K562 (cell line): ENCODE data around the gene FGF14. TPM values are rescaled to one million over a fixed set of nuclear protein-coding genes. Genes with fewer than 3 reads are reported as not detected.

Experiments used
- KDM5B ChIP-seq: fragments of 200-600 bp; sonication (generic); IDR thresholded peaks from 2 replicates; pipeline ENCODE4 v1.6.1; 2012; ENCODE audit warnings: low read depth, mild to moderate bottlenecking, moderate library complexity, low read length, control low read depth, inconsistent platforms; ENCODE audit not compliant: insufficient replicate concordance
- ZBTB49 ChIP-seq: sonication (generic); formaldehyde crosslinking; IDR thresholded peaks from 2 replicates; pipeline ENCODE4 v1.8.0; 2022; ENCODE audit warnings: missing genetic modification reagents, mild to moderate bottlenecking, borderline replicate concordance
- ZFPM2 ChIP-seq: fragments of 250-450 bp; sonication (Bioruptor Pico); IDR thresholded peaks from 2 replicates; pipeline ENCODE4 v1.5.1; 2022; ENCODE audit warnings: mild to moderate bottlenecking
- polyA plus RNA-seq, 8 experiments: library from polyadenylated mRNA; depleted of rRNA in 4 of 8; stranded (reverse) in 5 of 8; unstranded in 3 of 8; fragments of >200 nt; fragmentation: Nextera tagmentation in 2 of 8; fragmentation: Illumina TruSeq in 1 of 8; extraction: Ambion mirVana in 2 of 8; extraction: Trizol in 1 of 8; gene quantifications; 2 replicates each; pipeline versions ENCODE4 v1.2.1 to v1.2.3, GENCODE V29; 2011 to 2014; ENCODE audit warnings: inconsistent platforms in 1 of 8, missing spikeins in 1 of 8
- total RNA-seq, 7 experiments: library from RNA; depleted of rRNA in 6 of 7; stranded (reverse); fragments of >200 nt in 6 of 7; fragmentation: Illumina TruSeq in 2 of 7; extraction: Trizol in 2 of 7; gene quantifications; 2 replicates each; pipeline versions ENCODE4 v1.2.1 to v1.2.3, GENCODE V29; 2011 to 2021; ENCODE audit warnings: low replicate concordance in 1 of 7
- TF ChIP-seq, protein P1 (sequence below): sonication (generic); formaldehyde crosslinking; IDR thresholded peaks from 2 replicates; pipeline ENCODE4 v1.8.1; 2023; ENCODE audit warnings: mild to moderate bottlenecking, missing genetic modification reagents
- TF ChIP-seq, protein P2 (sequence below): IDR thresholded peaks from 3 replicates; pipeline ENCODE4 v1.6.1; 2011; ENCODE audit warnings: borderline replicate concordance, mild to moderate bottlenecking, moderate library complexity; ENCODE audit not compliant: insufficient read length; ENCODE audit errors: extremely low read depth

FGF14 gene
- total and polyA plus RNA-seq, 9 of the 15 experiments (the other 6 are each of a cell fraction or from before 2014, with no cell fraction given): not detected

DNA sequence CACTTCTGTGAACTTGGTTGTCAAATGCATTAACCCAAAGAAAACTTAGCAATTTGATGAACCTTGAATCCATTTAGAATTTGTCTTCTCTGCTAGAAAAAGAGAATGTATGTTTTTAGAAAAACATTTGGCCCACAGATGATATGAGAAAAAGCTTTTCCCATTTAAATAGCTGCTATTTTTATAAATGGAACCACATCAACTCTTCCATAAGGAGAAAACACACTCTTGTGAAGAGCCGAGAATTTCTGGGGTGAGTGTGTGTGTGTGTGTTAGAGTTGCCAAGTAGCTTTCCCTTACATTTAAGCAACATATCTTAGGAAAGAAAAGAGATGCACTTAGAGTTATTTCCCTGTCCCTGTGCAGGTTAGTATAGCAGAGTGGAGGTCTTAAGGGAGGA lies 626.6 kb downstream of the FGF14 start (continued):
- TF ChIP-seq, protein P1, sequence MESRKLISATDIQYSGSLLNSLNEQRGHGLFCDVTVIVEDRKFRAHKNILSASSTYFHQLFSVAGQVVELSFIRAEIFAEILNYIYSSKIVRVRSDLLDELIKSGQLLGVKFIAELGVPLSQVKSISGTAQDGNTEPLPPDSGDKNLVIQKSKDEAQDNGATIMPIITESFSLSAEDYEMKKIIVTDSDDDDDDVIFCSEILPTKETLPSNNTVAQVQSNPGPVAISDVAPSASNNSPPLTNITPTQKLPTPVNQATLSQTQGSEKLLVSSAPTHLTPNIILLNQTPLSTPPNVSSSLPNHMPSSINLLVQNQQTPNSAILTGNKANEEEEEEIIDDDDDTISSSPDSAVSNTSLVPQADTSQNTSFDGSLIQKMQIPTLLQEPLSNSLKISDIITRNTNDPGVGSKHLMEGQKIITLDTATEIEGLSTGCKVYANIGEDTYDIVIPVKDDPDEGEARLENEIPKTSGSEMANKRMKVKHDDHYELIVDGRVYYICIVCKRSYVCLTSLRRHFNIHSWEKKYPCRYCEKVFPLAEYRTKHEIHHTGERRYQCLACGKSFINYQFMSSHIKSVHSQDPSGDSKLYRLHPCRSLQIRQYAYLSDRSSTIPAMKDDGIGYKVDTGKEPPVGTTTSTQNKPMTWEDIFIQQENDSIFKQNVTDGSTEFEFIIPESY (CRISPR knock-in tag): no peak
- TF ChIP-seq KDM5B (no peak), ZBTB49 (CRISPR knock-in tag) (no peak), ZFPM2 (CRISPR knock-in tag) (no peak)
- TF ChIP-seq, protein P2, sequence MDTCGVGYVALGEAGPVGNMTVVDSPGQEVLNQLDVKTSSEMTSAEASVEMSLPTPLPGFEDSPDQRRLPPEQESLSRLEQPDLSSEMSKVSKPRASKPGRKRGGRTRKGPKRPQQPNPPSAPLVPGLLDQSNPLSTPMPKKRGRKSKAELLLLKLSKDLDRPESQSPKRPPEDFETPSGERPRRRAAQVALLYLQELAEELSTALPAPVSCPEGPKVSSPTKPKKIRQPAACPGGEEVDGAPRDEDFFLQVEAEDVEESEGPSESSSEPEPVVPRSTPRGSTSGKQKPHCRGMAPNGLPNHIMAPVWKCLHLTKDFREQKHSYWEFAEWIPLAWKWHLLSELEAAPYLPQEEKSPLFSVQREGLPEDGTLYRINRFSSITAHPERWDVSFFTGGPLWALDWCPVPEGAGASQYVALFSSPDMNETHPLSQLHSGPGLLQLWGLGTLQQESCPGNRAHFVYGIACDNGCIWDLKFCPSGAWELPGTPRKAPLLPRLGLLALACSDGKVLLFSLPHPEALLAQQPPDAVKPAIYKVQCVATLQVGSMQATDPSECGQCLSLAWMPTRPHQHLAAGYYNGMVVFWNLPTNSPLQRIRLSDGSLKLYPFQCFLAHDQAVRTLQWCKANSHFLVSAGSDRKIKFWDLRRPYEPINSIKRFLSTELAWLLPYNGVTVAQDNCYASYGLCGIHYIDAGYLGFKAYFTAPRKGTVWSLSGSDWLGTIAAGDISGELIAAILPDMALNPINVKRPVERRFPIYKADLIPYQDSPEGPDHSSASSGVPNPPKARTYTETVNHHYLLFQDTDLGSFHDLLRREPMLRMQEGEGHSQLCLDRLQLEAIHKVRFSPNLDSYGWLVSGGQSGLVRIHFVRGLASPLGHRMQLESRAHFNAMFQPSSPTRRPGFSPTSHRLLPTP: no peak
